Measurements from ENCODE around the gene TMEM91. TPM values are rescaled to one million over a fixed set of nuclear protein-coding genes. Genes with fewer than 3 reads are reported as not detected.

TMEM91 gene
- total and polyA plus RNA-seq, 7 donors: 0.46 to 47.1 (median 13.6) TPM

DNA sequence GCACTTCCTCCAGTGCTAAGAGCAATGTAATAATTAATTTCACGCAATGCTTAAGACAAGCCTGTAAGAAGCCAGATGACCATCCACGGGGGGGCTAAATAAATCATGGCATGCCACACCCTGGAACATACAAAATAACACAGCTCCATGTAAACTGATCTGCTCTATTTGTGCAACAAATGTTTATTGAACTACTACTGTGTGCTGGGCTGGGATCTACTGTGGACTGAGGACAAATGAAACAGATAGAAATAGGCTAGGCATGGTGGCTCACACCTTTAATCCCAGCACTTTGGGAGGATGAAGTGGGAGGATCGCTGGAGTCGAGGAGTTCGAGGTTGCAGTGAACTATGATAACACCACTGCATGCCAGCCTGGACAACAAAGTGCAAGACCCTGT lies 43.9 kb upstream of the TMEM91 start:
- intact Hi-C loops (cut with DNase I): no loop called here
- Histone ChIP-seq H3K9me3 (no peaks in the 10 kb centered on the region), H3K36me3 (peaks cover 0 to 69% (median 19%) of the 10 kb centered on the region in 4 donors), H3K27ac (no peak overlapping the region), H3K4me1 (peaks cover 0 to 9% (median 4%) of the 10 kb centered on the region in 4 donors), H3K4me3 (no peak overlapping the region), H3K27me3 (no peaks in the 10 kb centered on the region)
- TF ChIP-seq POLR2AphosphoS5 (IDR thresholded peaks at IDR 0.05) (no peak), EP300 (IDR thresholded peaks at IDR 0.05) (no peak), POLR2A (IDR thresholded peaks at IDR 0.05) (no peak)
- TF ChIP-seq, protein P1, sequence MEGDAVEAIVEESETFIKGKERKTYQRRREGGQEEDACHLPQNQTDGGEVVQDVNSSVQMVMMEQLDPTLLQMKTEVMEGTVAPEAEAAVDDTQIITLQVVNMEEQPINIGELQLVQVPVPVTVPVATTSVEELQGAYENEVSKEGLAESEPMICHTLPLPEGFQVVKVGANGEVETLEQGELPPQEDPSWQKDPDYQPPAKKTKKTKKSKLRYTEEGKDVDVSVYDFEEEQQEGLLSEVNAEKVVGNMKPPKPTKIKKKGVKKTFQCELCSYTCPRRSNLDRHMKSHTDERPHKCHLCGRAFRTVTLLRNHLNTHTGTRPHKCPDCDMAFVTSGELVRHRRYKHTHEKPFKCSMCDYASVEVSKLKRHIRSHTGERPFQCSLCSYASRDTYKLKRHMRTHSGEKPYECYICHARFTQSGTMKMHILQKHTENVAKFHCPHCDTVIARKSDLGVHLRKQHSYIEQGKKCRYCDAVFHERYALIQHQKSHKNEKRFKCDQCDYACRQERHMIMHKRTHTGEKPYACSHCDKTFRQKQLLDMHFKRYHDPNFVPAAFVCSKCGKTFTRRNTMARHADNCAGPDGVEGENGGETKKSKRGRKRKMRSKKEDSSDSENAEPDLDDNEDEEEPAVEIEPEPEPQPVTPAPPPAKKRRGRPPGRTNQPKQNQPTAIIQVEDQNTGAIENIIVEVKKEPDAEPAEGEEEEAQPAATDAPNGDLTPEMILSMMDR (IDR thresholded peaks at IDR 0.05): no peak
- 80 to 91% methylated on average over 5 of the region's 5 CpGs for WGBS, 2 donors
- DNase-seq: no peak

DNA sequence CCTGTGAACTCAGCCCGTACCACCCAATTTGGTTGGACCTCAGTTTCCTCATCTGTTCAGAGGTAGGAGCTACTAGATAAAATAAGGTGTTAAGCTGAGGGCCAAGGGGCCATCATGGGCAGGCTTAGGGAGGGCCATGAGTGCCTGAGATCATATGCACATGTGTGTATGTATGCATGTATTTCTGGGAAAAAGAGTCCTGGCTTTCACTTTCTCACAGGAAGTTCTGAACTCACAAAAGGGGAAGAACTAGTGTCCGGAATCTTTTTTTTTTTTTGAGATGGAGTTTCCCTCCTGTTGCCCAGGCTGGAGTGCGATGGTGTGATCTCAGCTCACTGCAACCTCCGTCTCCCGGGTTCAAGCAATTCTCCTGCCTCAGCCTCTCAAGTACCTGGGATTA lies 41.5 kb upstream of the TMEM91 start:
- Histone ChIP-seq H3K27me3 (no peaks in the 10 kb centered on the region), H3K27ac (peak overlapping the region in 2 of 4 donors; percentile 4 to 5), H3K4me1 (no peaks in the 10 kb centered on the region), H3K4me3 (no peak overlapping the region), H3K36me3 (peaks cover 0 to 73% (median 16%) of the 10 kb centered on the region in 4 donors), H3K9me3 (no peaks in the 10 kb centered on the region)
- WGBS, 2 donors: 67 to 82% methylated on average over 5 of the region's 5 CpGs
- intact Hi-C loops (cut with DNase I): no loop called here
- no peak for DNase-seq
- TF ChIP-seq POLR2A (IDR thresholded peaks at IDR 0.05): no peak
- TF ChIP-seq, protein P1 (IDR thresholded peaks at IDR 0.05): no peak

DNA sequence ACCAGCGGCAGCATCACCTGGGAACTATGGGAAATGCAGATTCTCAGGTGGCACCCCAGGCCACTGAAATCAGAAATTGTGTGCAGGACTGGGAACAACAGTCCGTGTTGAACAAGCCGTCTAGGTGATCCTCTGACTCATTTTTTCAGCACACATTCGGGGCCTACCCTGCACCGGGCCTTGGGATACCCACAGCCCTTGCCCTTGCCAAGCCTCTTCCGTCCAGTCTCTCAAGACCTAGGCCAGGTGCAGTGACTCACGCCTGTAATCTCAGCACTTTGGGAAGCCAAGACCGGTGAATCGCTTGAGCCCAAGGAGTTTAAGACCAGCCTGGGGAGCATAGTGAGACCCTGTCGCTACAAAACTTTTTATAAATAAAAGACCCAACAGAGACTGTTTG lies 40.9 kb upstream of the TMEM91 start:
- Histone ChIP-seq H3K27ac (no peak overlapping the region), H3K36me3 (peaks cover 0 to 72% (median 15%) of the 10 kb centered on the region in 4 donors)

DNA sequence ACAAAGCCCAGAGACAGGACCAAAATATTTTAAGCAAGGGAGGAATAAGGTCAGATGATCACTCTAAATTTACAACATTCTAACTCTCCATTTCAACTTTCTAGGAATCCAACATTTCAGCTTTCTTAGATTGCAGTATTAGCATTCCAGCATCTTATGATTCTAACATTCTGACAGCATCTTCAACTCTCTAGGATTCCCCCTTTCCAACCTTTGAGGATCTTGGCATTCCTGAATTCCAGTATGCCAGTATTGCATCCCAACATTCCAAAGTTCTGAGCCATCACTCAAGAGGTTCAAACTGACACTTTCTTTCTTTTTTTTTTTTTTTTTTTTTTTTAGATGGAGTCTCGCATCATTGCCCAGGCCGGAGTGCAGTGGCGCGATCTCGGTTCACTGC lies 36.4 kb upstream of the TMEM91 start:
- intact Hi-C loops (cut with DNase I): no loop called here
- H3K9me3 ChIP-seq: no peaks in the 10 kb centered on the region
- H3K27ac ChIP-seq: no peak overlapping the region
- 93 to 94% methylated on average over 5 of the region's 5 CpGs for WGBS, 2 donors
- H3K27me3 ChIP-seq: no peaks in the 10 kb centered on the region
- H3K4me1 ChIP-seq: no peaks in the 10 kb centered on the region
- TF ChIP-seq EP300 (IDR thresholded peaks at IDR 0.05) (no peak), POLR2A (IDR thresholded peaks at IDR 0.05) (no peak), POLR2AphosphoS5 (IDR thresholded peaks at IDR 0.05) (no peak)
- TF ChIP-seq, protein P1 (IDR thresholded peaks at IDR 0.05): no peak
- no peak overlapping the region for H3K4me3 ChIP-seq
- peaks cover 3 to 87% (median 22%) of the 10 kb centered on the region in 4 donors for H3K36me3 ChIP-seq
- no peak for DNase-seq

More for the DNA sequence above, 40.9 kb upstream of the TMEM91 start:
- Histone ChIP-seq H3K9me3 (no peaks in the 10 kb centered on the region), H3K27me3 (no peaks in the 10 kb centered on the region), H3K4me3 (no peak overlapping the region), H3K4me1 (no peaks in the 10 kb centered on the region)
- no peak for DNase-seq
- TF ChIP-seq POLR2AphosphoS5 (IDR thresholded peaks at IDR 0.05): no peak
- TF ChIP-seq, protein P1 (IDR thresholded peaks at IDR 0.05): no peak
- no peak for TF ChIP-seq POLR2A (IDR thresholded peaks at IDR 0.05)
- no peak for TF ChIP-seq EP300 (IDR thresholded peaks at IDR 0.05)
- intact Hi-C loops (cut with DNase I): no loop called here
- WGBS, 2 donors: 93 to 95% methylated on average over 10 of the region's 10 CpGs

Measured in sigmoid colon (tissue), 7 donors.